GM08714 (cell line): ENCODE results near the gene SH3GLB1.

Source experiments
- H3K4me3 ChIP-seq: fragments of 200-500 bp; sonication (Bioruptor generic); 2 replicates; pipeline ENCODE4 v1.5.1; 2014; ENCODE audit warnings: mild to moderate bottlenecking, low read length, inconsistent platforms
- ZNF274 ChIP-seq: IDR thresholded peaks from 2 replicates; pipeline ENCODE4 v1.6.1; 2012; ENCODE audit warnings: mild to moderate bottlenecking, low read depth, low read length

Gene SH3GLB1

DNA sequence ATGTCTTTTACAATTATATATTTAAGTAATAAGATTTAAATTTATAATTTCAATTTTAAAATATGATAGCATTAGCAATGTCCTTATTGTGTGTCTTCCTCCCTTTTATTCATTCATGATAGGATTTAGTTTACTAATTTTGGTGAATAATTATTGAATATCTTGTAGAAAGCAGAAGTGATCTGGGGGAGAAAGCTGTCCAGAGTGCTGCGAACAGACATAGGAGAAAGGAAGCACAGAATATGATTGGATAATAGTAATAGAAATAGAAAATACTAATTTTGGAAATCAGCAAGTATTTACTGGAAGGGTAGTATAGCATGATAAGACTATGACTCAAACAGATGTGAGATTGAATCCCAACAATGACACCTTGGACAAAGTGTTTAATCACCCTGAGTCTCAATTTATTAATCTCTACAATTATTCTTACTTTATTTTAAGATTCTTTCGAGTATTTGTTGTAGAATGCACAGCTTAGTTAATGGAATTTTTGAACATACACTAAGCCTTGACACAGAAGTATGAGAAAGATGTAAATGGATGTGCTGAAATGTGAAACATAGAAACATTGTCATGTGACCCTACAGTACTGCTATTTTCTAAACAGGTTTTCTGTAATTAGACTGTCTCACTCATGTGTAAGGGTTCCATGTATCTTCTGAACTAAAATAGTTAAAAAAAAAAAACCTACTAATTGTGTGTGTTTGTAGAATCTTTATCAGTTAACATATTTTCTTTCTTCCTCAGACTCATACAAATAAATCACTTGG is 7.9 kb downstream of the SH3GLB1 start:
- H3K4me3 ChIP-seq, result no peak overlapping the region
- TF ChIP-seq ZNF274, result no peak

DNA sequence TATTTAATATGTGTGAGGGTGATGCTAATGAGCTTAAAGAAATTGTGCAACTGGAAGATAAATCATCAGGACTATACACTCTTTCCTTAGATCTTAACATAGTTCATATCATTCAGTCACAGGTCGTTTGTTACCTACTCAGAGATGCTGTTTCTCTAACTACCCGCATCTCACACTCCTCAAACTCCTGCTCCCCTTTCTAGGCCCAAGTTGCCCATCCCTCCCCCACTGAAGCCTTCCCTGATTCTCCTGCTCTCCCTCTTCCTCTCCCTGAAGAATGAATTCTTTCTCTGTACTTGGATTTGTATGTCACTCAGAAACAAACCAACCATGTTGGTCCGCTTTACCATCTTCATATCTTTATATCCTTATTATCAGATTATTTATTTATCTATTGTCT is 9.1 kb downstream of the SH3GLB1 start:
- no peak for TF ChIP-seq ZNF274

DNA sequence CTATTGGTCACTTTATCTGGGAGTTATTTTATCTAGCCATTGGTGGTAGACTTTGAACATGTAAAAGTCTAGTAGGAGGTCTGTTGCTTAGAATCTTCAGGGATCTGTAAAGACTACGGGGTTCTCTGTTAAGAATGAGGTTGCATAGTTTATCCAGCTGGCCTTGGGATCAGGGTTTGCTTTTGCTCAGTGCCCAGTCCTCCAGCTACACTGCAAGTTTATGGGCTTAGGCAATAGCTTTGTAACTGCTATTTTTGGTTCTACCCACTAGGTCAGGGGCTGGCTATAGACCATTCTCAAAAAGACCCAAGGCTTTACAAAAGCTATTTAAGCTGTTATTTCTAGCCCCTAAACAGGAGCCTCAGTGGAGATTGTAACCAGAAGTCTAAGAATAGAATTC is 9.8 kb downstream of the SH3GLB1 start:
- H3K4me3 ChIP-seq, result no peak overlapping the region
- TF ChIP-seq ZNF274, result no peak

More for the DNA sequence above, 9.1 kb downstream of the SH3GLB1 start:
- H3K4me3 ChIP-seq, result no peak overlapping the region

DNA sequence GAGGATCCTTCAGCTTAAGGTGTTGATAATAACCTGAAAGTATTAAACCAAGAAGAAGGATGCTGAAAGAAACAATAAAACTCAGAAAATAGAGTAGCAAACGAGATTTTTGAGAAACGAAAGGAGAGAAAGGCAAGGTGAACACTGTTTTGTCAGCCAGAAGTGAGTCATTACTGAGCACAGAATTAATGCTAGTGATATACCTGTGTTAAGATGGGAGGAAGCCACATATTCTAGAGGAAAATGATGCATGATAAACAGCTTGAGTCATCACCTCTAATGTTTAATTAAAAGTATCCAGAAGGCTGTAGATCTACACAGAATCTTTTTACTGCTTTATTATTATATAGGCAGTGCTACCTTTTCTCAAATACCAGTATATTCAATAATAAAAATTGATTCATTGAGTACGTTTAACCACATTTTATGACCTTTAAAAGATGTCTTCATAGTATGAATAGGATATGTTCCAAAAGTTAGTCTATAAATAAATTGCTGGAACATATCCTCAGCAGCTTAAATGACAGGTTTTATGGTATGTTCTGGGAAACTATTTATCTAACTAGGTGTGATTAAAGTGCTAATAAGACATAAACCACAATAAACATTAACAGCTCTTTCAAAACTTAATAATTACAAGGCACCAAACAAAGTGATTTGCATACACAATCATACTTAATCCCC is 10.3 kb downstream of the SH3GLB1 start:
- H3K4me3 ChIP-seq, result no peak overlapping the region
- no peak for TF ChIP-seq ZNF274

DNA sequence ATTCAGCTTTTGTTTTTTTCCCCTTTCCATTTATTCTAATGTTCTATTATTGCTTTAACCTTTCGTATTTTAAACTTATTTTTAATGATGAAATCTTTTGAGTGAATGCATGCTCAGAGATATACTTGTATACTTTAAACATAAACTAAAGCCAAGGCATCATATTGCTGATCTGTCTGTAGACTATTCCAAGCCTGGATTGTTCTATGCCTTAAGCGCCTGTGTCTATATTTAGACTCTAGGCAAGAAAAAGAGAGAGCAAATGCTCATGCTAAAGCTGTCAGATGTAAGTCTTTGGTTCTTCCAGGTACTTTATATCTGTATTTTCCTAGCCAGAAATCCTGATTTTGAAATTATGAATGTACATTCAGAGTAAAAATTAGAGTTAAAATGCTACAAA is 14.4 kb downstream of the SH3GLB1 start:
- TF ChIP-seq ZNF274, result no peak
- H3K4me3 ChIP-seq, result no peak overlapping the region

DNA sequence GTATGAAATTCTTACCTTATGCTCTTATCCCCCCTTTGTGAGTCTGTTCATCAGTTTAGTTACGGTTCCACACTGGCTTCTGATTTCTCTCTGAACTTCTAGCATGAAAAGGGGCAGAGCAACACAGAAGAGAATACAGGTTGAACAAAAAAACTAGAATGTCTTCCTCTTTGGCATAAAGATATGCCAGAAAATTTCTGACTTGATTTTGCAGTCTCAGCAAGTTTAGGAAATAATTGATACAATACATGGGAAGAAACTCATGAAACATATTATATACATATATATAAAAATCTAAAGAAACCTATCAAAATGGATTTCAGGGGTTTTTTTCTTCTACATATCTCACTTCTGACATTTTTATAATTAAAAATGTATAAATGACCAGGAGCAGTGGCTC is 27.0 kb downstream of the SH3GLB1 start:
- H3K4me3 ChIP-seq, result no peak overlapping the region
- no peak for TF ChIP-seq ZNF274

DNA sequence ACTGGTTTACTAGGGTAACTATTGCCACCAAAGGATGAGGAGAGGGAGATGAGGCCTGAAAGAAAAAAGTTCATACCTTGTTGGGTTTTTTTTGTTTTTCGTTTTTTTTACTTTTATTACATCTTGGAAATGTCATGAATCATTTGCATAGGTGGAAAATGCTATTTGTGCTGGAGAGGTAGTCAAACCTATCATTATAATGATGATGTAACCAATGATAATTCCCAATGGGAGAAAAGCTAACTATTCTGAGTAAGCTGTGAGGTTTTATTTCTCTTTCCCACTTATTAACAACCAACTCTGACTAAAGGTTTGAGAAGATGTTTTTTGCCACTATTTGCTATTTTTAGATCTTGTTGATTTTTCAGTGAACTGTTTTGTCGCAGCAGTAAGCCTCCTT is 29.0 kb downstream of the SH3GLB1 start:
- H3K4me3 ChIP-seq, result no peak overlapping the region
- no peak for TF ChIP-seq ZNF274

DNA sequence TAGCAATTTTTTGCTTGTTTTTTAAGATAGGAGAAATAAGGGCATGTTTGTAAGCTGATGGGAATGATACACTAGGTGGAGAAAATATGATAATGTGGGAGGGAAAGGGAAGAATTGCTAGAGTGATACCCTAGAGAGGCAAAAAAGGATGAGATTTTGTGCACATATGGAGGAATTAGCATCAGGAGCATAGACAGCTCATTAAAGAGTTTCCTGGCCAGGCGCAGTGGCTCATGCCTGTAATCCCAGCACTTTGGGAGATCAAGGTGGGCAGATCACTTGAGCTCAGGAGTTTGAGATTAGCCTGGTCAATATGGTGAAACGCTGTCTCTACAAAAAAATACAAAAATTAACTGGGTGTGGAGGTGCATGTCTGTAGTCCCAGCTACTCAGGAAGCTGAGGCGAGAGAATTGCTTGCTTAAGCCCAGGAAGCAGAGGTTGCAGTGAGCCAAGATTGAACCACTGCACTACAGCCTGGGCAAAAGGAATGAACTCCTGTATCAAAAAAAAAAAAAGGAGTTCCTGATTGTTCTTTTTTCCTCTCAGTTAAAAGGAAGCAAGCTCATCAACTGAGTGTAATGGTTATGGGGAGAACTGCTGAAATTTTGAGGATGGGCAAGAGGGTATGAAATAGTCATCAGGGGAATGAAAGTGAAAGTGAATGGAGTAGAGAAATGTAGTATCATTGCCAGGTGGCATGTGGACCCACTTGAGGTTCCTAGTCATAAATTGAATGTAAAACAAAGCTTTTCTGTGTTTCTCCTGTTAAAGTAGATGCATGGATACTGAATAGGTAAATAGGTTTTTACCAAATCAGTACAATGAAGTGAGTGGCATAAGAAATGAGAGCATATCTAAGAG is 35.5 kb downstream of the SH3GLB1 start:
- H3K4me3 ChIP-seq, result no peak overlapping the region
- no peak for TF ChIP-seq ZNF274

DNA sequence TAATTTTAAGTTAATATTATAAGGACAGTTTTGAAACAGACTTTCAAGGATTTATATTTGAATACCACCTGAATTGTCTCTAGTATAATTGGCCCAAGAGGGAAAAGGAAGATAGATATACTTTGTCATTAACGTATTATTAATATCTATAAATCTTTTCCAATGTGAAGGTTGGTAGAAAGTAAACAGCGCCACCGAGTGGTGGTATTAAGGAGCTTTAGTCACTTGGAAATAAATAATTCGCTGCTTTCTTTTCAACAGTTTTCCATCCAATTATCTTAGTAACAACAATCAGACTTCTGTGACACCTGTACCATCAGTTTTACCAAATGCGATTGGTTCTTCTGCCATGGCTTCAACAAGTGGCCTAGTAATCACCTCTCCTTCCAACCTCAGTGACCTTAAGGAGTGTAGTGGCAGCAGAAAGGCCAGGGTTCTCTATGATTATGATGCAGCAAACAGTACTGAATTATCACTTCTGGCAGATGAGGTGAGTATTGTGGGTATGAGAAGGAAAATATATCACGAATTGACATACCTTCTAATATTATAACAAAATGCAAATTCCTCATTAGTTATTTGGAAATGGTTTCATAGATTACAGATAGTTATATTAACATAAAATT is 37.7 kb downstream of the SH3GLB1 start:
- no peak overlapping the region for H3K4me3 ChIP-seq
- TF ChIP-seq ZNF274, result no peak

DNA sequence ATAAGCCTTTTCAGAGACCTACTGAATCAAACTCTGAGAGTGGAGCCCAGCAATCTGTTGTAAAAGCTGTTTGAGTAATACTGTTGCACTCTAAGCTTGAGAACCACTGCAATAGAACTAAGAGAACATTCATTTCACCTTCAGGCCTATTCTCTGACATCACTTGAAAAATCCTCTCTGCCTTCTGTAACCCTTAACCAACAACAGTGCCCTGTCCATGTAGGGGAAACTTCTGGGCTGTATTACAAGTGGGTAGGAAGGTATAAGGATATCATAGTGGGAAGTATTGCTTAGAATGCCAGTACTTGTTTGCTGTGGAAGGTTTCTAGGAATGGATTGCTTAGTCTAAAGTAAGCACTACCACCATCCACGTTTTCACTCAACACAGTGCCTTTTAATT is 42.9 kb downstream of the SH3GLB1 start:
- no peak overlapping the region for H3K4me3 ChIP-seq
- no peak for TF ChIP-seq ZNF274

DNA sequence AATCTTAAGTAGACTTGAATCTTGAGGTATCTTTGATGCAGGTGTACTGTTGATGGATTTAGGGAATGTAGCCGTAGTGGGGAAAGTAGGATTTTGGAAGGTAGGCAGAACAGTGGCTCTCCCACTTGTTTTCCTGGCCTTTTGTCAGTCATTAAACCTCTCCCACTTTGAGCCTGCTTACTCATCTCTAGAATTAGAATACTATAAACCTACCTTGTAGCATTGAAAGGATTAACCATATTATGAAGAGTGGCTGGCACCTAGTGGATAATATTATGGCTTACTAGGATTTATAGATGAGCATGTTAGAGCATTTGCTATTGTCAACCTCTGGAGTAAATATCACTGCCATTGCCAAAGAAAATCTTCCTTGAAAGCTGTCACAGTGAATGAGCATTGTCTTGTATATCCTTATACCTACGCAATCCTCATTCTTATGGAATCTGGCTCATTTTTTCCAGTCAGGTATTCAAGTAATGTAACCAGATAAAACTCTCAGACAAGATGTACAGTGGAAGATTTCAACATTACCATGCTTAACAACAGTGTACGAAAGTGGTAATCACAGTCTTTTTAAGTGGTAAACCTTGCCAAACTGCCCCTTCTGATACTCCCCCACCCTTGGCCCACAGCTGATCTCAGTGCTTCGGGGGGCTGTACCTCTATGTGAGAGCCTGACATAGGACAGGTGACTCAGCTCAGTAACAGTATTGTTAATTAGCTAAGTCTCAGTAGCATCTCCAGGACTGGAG is 44.4 kb downstream of the SH3GLB1 start:
- no peak overlapping the region for H3K4me3 ChIP-seq
- no peak for TF ChIP-seq ZNF274

DNA sequence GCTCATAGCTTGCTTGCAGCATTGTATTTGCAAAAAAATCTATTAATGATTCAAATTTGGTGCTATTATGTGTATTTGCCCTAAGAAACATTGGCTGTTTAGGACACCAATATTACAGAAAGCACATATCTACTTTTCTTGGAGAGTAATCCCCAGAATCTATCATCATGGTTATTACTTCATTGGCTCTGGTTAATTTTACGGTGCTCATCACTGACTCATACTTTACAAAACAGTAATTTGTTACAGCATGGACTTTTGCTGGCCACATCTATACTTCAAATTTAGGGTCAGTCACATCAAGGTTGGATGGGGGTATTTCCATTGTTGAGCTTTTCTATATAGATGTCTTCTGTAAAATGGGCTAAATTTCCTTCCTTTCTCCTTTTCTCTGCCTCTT is 45.7 kb downstream of the SH3GLB1 start:
- no peak overlapping the region for H3K4me3 ChIP-seq
- no peak for TF ChIP-seq ZNF274

DNA sequence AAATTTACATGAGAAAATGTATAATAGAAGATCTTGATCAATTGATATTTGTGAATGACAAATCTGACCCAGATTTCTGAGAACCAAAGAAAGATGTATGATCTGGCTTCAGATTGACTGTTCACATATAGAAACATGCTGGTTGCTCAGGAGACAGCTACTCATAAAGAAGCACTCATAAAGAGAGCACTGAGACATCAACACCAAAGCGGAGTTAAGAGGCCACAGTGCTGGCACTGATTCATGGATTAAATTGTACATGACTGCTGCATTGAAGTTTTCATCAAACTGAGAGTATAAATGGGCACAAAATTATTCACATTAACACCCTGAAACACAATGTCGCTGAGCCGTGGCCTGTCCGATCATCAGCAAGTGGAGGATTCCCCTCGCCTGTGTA is 46.2 kb downstream of the SH3GLB1 start:
- TF ChIP-seq ZNF274, result no peak
- no peak overlapping the region for H3K4me3 ChIP-seq

DNA sequence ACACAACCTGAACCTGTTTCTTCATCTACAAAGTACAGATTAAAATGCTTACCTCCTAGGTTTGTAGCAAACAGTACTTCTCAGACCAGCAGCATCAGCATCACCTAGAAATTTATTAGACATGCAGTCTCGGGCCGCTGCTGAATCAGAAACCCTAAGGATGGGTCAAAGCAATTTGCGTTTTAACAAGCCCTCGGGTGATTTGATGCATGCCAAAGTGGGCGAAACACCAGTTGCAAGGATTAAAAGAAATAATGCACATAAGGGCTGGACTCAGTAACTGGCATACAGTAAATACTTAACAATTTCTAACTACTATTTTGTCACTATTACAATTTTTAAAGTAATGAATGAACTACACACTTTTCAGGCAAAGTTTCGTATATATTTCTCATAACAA is 47.5 kb downstream of the SH3GLB1 start:
- no peak for TF ChIP-seq ZNF274
- H3K4me3 ChIP-seq, result no peak overlapping the region

DNA sequence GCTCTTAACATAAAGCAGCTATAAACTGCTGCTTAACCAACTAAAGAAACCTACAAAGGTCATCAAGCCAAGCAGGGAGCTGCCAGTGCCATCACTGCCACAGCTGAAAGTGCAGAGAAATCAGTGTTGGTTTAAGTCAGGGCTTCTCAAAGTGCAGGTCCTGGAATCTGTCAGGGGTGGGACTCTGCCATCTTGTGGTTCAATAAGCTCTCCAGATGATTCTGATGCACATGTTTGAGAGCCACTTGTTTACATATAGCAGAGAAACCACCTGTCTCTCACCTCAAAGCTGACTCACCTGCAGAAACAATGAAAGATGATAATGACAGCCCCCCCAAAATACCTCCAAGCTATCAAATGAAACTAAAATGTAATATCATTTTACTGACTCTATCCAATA is 49.3 kb downstream of the SH3GLB1 start:
- no peak for TF ChIP-seq ZNF274

More for the DNA sequence above, 49.3 kb downstream of the SH3GLB1 start:
- no peak overlapping the region for H3K4me3 ChIP-seq
